ENCODE measurements around the gene ATP6AP2.

Gene ATP6AP2

GRCh38 chrX:40603446-40603845 lies 22.7 kb downstream of the ATP6AP2 start:
- DNase-seq (ENCODE audit: low read depth) = no peak
- TF ChIP-seq CTCF (IDR thresholded peaks at IDR 0.05; ENCODE audit: control insufficient read depth, extremely low read depth, insufficient read depth) = no peak
- H3K4me3 ChIP-seq (ENCODE audit: low read depth, low read length) = no peak overlapping the region

GRCh38 chrX:40607381-40607780 lies 26.6 kb downstream of the ATP6AP2 start:
- TF ChIP-seq CTCF (IDR thresholded peaks at IDR 0.05; ENCODE audit: control insufficient read depth, extremely low read depth, insufficient read depth) = no peak
- no peak for DNase-seq (ENCODE audit: low read depth)
- no peak overlapping the region for H3K4me3 ChIP-seq (ENCODE audit: low read depth, low read length)

- no peak for DNase-seq (ENCODE audit: low read depth)
- TF ChIP-seq CTCF (IDR thresholded peaks at IDR 0.05; ENCODE audit: control insufficient read depth, extremely low read depth, insufficient read depth) = no peak
- H3K4me3 ChIP-seq (ENCODE audit: low read depth, low read length) = no peak overlapping the region
These were observed 31.7 kb downstream of the ATP6AP2 start for GRCh38 chrX:40612511-40612910.

GRCh38 chrX:40615976-40616375 lies 35.2 kb downstream of the ATP6AP2 start:
- no peak for TF ChIP-seq CTCF (IDR thresholded peaks at IDR 0.05; ENCODE audit: control insufficient read depth, extremely low read depth, insufficient read depth)
- no peak for DNase-seq (ENCODE audit: low read depth)
- H3K4me3 ChIP-seq (ENCODE audit: low read depth, low read length) = no peak overlapping the region

- TF ChIP-seq CTCF (IDR thresholded peaks at IDR 0.05; ENCODE audit: control insufficient read depth, extremely low read depth, insufficient read depth) = no peak
- DNase-seq (ENCODE audit: low read depth) = no peak
- H3K4me3 ChIP-seq (ENCODE audit: low read depth, low read length) = no peak overlapping the region
These were observed 36.8 kb downstream of the ATP6AP2 start for GRCh38 chrX:40617566-40617965.

GRCh38 chrX:40622479-40623138 lies 41.8 kb downstream of the ATP6AP2 start:
- no peak for DNase-seq (ENCODE audit: low read depth)
- H3K4me3 ChIP-seq (ENCODE audit: low read depth, low read length) = no peak overlapping the region
- no peak for TF ChIP-seq CTCF (IDR thresholded peaks at IDR 0.05; ENCODE audit: control insufficient read depth, extremely low read depth, insufficient read depth)

- no peak for DNase-seq (ENCODE audit: low read depth)
- TF ChIP-seq CTCF (IDR thresholded peaks at IDR 0.05; ENCODE audit: control insufficient read depth, extremely low read depth, insufficient read depth) = no peak
- no peak within 1 kb of the TSS for H3K4me3 ChIP-seq (ENCODE audit: low read depth, low read length)
These were observed 42.4 kb downstream of the ATP6AP2 start, which contains the start of gene MPC1L for GRCh38 chrX:40623139-40623536. TSS of gene MPC1L (plus strand) at chrX:40623428. CDS start at chrX:40623566, 138 bp downstream.

Measured in LNCaP clone FGC (cell line).